Gastroesophageal sphincter (tissue), 4 donors: Measurements from ENCODE around the gene TLX2. TPM values are rescaled to one million over a fixed set of nuclear protein-coding genes. Genes with fewer than 3 reads are reported as not detected.
A peak's percentile ranks its signal among the peaks of the same experiment; 100 is the strongest.

Source experiments
- ATAC-seq: fragments of 150-250 bp; one replicate; pipeline ENCODE4 v1.9.1; 2016; ENCODE audit warnings: mild to moderate bottlenecking, moderate library complexity
- H3K27ac ChIP-seq, 4 donors: fragments of 200-600 bp; sonication (generic) in 3 of 4; 1 replicate in 3 of 4; 2 replicates in 1 of 4; pipeline ENCODE4 v1.5.1; 2016 to 2019
- H3K27me3 ChIP-seq: fragments of 200-600 bp; sonication (generic); one replicate; pipeline ENCODE4 v1.5.1; 2019
- H3K36me3 ChIP-seq, 2 donors: fragments of 200-600 bp; sonication (generic); one replicate each; pipeline ENCODE4 v1.5.1; 2019; ENCODE audit warnings: control low read depth in 1 of 2
- H3K4me1 ChIP-seq, 3 donors: fragments of 200-600 bp; sonication (generic); 1 replicate in 2 of 3; 2 replicates in 1 of 3; pipeline ENCODE4 v1.5.1; 2016 to 2019; ENCODE audit warnings: control low read depth in 2 of 3
- H3K4me3 ChIP-seq, 2 donors: fragments of 200-600 bp; sonication (generic); one replicate each; pipeline ENCODE4 v1.5.1; 2019; ENCODE audit warnings: mild to moderate bottlenecking in 1 of 2, moderate library complexity in 1 of 2
- H3K9me3 ChIP-seq, 3 donors: fragments of 200-600 bp; sonication (generic); one replicate each; pipeline ENCODE4 v1.5.1; 2017 to 2019; ENCODE audit warnings: control low read depth in 2 of 3
- CTCF ChIP-seq, 4 experiments: fragments of 200-600 bp in 2 of 4; fragments of 450-650 bp in 2 of 4; sonication (generic) in 1 of 4; IDR thresholded peaks; one replicate each; pipeline ENCODE4 v1.5.1; 2017 to 2019; ENCODE audit warnings: antibody characterized with exemption in 4 of 4, mild to moderate bottlenecking in 2 of 4, moderate library complexity in 2 of 4
- EP300 ChIP-seq: sonication (generic); formaldehyde crosslinking; IDR thresholded peaks from one replicate; pipeline ENCODE4 v1.6.1; 2017; ENCODE audit warnings: antibody characterized with exemption, mild to moderate bottlenecking
- POLR2A ChIP-seq, 2 donors: fragments of 450-650 bp; IDR thresholded peaks; one replicate each; pipeline ENCODE4 v1.6.1; 2017; ENCODE audit warnings: antibody characterized with exemption in 2 of 2, mild to moderate bottlenecking in 2 of 2, moderate library complexity in 1 of 2
- POLR2AphosphoS5 ChIP-seq: sonication (generic); formaldehyde crosslinking; IDR thresholded peaks from one replicate; pipeline ENCODE4 v1.6.1; 2017; ENCODE audit warnings: antibody characterized with exemption
- WGBS, 2 donors: methylation state at CpG; one replicate each; pipeline ENCODE4 v1.1.5; 2018; ENCODE audit warnings: low coverage in 1 of 2; 5-methylcytosine and 5-hydroxymethylcytosine counted together
- total RNA-seq, 4 donors: library from RNA; depleted of rRNA; stranded (reverse); fragments of >200 nt; gene quantifications; one replicate each; pipeline ENCODE4 v1.1.0, GENCODE V29; 2016

TLX2 gene
- total RNA-seq, 4 donors from 2014 or later: 0.27 to 0.94 TPM; not detected in 2

GRCh38 chr2:74528600-74529356 is 14.5 kb downstream of the TLX2 start:
- no peak for ATAC-seq
- Histone ChIP-seq H3K4me3 (peak overlapping the region; percentile 80 to 94), H3K27ac (peak overlapping the region; percentile 62 to 92 (median 90)), H3K9me3 (no peaks in the 10 kb centered on the region), H3K36me3 (peaks cover 0 to 55% of the 10 kb centered on the region in 2 donors), H3K27me3 (no peaks in the 10 kb centered on the region), H3K4me1 (peaks cover 2 to 44% (median 15%) of the 10 kb centered on the region in 3 donors)
- WGBS, 2 donors: 0 to 22% methylated on average over 10 to 19 of the region's 29 CpGs
- no peak for TF ChIP-seq CTCF (IDR thresholded peaks at IDR 0.05)
- no peak for TF ChIP-seq POLR2AphosphoS5
- TF ChIP-seq POLR2A (IDR thresholded peaks at IDR 0.05): no peak
- TF ChIP-seq EP300: no peak

- WGBS, 2 donors: no CpG with 5 or more reads among the region's 87 CpGs
- Histone ChIP-seq H3K36me3 (peaks cover 0 to 64% of the 10 kb centered on the region in 2 donors), H3K27me3 (no peaks in the 10 kb centered on the region), H3K4me1 (peaks cover 2 to 44% (median 15%) of the 10 kb centered on the region in 3 donors), H3K9me3 (no peaks in the 10 kb centered on the region), H3K4me3 (peak within 1 kb of the TSS; percentile 80 to 94), H3K27ac (peak within 1 kb of the TSS; percentile 62 to 92 (median 90))
- TF ChIP-seq CTCF (IDR thresholded peaks at IDR 0.05) (peak in 2 of 4 experiments; percentile 7 to 10), POLR2A (IDR thresholded peaks at IDR 0.05) (peak; percentile 82 to 84), EP300 (no peak), POLR2AphosphoS5 (peak; percentile 91)
- peak; percentile 97 for ATAC-seq
Measured at GRCh38 chr2:74529357-74530238, 15.3 kb downstream of the TLX2 start, which contains the start of the genes AUP1 and HTRA2. AUP1 (minus strand) TSS chr2:74529706; CDS start chr2:74529629, 77 bp downstream. HTRA2 (plus strand) TSS chr2:74529933; CDS start chr2:74530007, 74 bp downstream.

GRCh38 chr2:74530239-74531187 is 16.3 kb downstream of the TLX2 start:
- no peaks in the 10 kb centered on the region for H3K27me3 ChIP-seq
- H3K4me3 ChIP-seq: peak overlapping the region; percentile 80 to 94
- TF ChIP-seq POLR2A (IDR thresholded peaks at IDR 0.05) (no peak), EP300 (no peak), CTCF (IDR thresholded peaks at IDR 0.05) (no peak), POLR2AphosphoS5 (no peak)
- 1 to 4% methylated on average over 19 to 20 of the region's 54 CpGs for WGBS, 2 donors
- H3K27ac ChIP-seq: peak overlapping the region; percentile 60 to 91 (median 88)
- peaks cover 2 to 44% (median 15%) of the 10 kb centered on the region in 3 donors for H3K4me1 ChIP-seq
- no peaks in the 10 kb centered on the region for H3K9me3 ChIP-seq
- peaks cover 0 to 64% of the 10 kb centered on the region in 2 donors for H3K36me3 ChIP-seq
- no peak for ATAC-seq

DNA sequence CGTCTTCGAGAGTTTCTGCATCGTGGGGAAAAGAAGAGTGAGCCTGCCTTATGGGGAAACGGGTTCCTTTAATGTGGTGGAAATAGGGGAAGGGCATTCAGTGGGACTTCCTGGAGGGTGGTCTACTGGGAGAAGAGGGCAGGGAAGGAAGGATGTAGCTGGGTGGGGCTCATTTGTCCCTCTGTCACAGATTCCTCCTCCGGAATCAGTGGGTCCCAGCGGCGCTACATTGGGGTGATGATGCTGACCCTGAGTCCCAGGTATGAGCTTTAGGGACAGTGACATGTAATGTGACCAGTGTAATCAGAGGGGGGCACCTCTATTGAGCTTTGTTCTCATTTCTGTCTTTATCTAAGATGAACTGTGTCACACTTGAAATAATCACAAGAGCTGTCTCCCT is 17.4 kb downstream of the TLX2 start:
- no peaks in the 10 kb centered on the region for H3K9me3 ChIP-seq
- peaks cover 0 to 52% of the 10 kb centered on the region in 2 donors for H3K36me3 ChIP-seq
- H3K27me3 ChIP-seq: no peaks in the 10 kb centered on the region
- no peak for TF ChIP-seq POLR2A (IDR thresholded peaks at IDR 0.05)
- TF ChIP-seq CTCF (IDR thresholded peaks at IDR 0.05): no peak
- TF ChIP-seq EP300: no peak
- no peak for TF ChIP-seq POLR2AphosphoS5
- peaks cover 2 to 44% (median 15%) of the 10 kb centered on the region in 3 donors for H3K4me1 ChIP-seq
- no peak overlapping the region for H3K27ac ChIP-seq
- no peak for ATAC-seq
- WGBS, 2 donors: 79% methylated on average over 4 of the region's 7 CpGs; no CpG with 5 or more reads in 1 of the 2 donors
- H3K4me3 ChIP-seq: no peak overlapping the region
